ENCODE data around the gene PRG2.
"Not testable (repeated sequence)": the region's sequence is repeated elsewhere in the genome, so short reads cannot be mapped to it uniquely, and the experiment has no call there.

Gene PRG2

DNA sequence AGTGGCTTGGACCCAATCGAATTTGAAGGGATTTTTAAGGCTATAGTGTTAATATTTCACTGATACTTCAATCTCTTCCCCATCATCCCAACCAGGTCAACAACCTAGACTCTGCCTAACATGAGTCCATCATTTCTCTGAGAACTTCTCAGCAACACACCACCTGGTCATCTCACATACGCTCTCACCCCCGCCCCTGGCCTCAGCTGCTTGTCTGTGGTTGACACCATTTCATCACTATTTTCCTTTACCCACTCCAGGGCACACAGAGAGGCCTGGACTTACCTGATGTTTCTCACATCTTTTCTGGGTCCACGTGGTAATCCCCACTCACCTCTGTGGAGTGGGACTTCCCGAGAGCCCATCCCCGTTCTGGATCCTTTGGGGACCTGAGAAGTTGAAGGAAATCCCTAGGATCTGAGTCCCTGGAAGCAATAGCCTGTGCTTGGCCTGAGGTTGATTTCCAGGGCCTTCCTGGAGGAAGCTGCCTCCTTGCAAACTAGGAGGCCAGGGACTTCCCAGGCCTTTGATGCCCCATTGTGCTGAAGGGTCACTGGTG lies 49.1 kb downstream of the PRG2 start:
- no peaks in the 10 kb centered on the region for H3K36me3 ChIP-seq
- H3K4me1 ChIP-seq (ENCODE audit: control insufficient read depth in 1 of 2, insufficient read depth in 1 of 2, low read depth in 1 of 2, low read length in 1 of 2): peaks cover 2 to 6% of the 10 kb centered on the region in 2 experiments
- no peaks in the 10 kb centered on the region for H3K9me3 ChIP-seq
- TF ChIP-seq CTCF (IDR thresholded peaks at IDR 0.05): no peak
- no peak overlapping the region for H3K27ac ChIP-seq
- no peak overlapping the region for H3K4me3 ChIP-seq (ENCODE audit: low read depth in 1 of 2, low read length in 1 of 2)
- H3K27me3 ChIP-seq: peaks cover 10% of the 10 kb centered on the region

DNA sequence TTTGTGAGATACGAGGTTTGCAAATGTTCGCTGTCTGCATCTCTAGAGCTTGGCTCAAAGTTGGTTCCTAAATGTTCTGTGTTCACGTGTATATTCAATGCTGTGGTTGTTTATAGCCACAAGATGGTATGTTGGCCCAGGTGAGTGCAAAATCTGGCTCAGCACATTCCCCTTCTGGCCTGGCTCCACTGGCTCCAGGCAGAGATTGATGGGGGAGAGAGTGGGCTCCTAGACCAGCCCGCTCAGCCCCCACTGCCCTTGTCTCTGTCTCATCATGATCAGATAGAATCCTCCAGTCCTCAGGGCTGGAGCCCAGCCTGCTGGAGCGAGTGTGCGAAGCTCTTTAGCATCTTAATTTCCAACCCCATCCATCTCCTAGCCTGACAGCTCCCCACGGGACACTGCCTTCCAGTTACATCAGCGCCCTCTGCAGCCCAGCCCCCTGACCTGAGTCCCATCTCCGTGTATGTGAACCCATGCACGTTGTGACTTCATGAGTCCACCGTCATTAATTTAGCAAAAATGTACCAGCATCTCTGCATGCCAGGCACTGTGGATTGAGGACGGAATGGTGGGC lies 50.3 kb downstream of the PRG2 start:
- Histone ChIP-seq H3K36me3 (no peaks in the 10 kb centered on the region), H3K27me3 (peaks cover 10% of the 10 kb centered on the region), H3K9me3 (no peaks in the 10 kb centered on the region), H3K4me1 (ENCODE audit: control insufficient read depth in 1 of 2, insufficient read depth in 1 of 2, low read depth in 1 of 2, low read length in 1 of 2) (peaks cover 6 to 9% of the 10 kb centered on the region in 2 experiments), H3K4me3 (ENCODE audit: low read depth in 1 of 2, low read length in 1 of 2) (no peak overlapping the region), H3K27ac (no peak overlapping the region)
- no peak for TF ChIP-seq CTCF (IDR thresholded peaks at IDR 0.05)

GRCh38 chr11:57339328-57339727 lies 51.1 kb downstream of the PRG2 start:
- Histone ChIP-seq H3K4me1 (ENCODE audit: control insufficient read depth in 1 of 2, insufficient read depth in 1 of 2, low read depth in 1 of 2, low read length in 1 of 2) (peaks cover 6 to 12% of the 10 kb centered on the region in 2 experiments), H3K4me3 (ENCODE audit: low read depth in 1 of 2, low read length in 1 of 2) (no peak overlapping the region), H3K9me3 (no peaks in the 10 kb centered on the region), H3K27ac (no peak overlapping the region), H3K27me3 (peaks cover 10% of the 10 kb centered on the region), H3K36me3 (no peaks in the 10 kb centered on the region)
- TF ChIP-seq CTCF (IDR thresholded peaks at IDR 0.05): no peak

GRCh38 chr11:57338142-57338541 lies 52.3 kb downstream of the PRG2 start, which contains the start of gene P2RX3:
TSS of gene P2RX3 (plus strand) at chr11:57338352. CDS start at chr11:57338551, 199 bp downstream.
- H3K27me3 ChIP-seq: peaks cover 10% of the 10 kb centered on the region
- TF ChIP-seq CTCF (IDR thresholded peaks at IDR 0.05): no peak
- no peaks in the 10 kb centered on the region for H3K9me3 ChIP-seq

GRCh38 chr11:57336856-57337255 lies 53.6 kb downstream of the PRG2 start:
- H3K9me3 ChIP-seq; H3K4me3 ChIP-seq (ENCODE audit: low read depth in 1 of 2, low read length in 1 of 2); H3K27me3 ChIP-seq; H3K27ac ChIP-seq: not testable (repeated sequence)
- Histone ChIP-seq H3K4me1 (ENCODE audit: control insufficient read depth in 1 of 2, insufficient read depth in 1 of 2, low read depth in 1 of 2, low read length in 1 of 2) (peaks cover 6 to 12% of the 10 kb centered on the region in 2 experiments), H3K36me3 (peaks cover 11% of the 10 kb centered on the region)

More at GRCh38 chr11:57338142-57338541, 52.3 kb downstream of the PRG2 start, which contains the start of gene P2RX3:
- no peak within 1 kb of the TSS for H3K4me3 ChIP-seq (ENCODE audit: low read depth in 1 of 2, low read length in 1 of 2)
- no peaks in the 10 kb centered on the region for H3K36me3 ChIP-seq
- H3K27ac ChIP-seq: no peak within 1 kb of the TSS
- peaks cover 6 to 12% of the 10 kb centered on the region in 2 experiments for H3K4me1 ChIP-seq (ENCODE audit: control insufficient read depth in 1 of 2, insufficient read depth in 1 of 2, low read depth in 1 of 2, low read length in 1 of 2)

Data from neutrophil (primary cell).